Measurements from ENCODE around the gene MYCL. TPM values are rescaled to one million over a fixed set of nuclear protein-coding genes. Genes with fewer than 3 reads are reported as not detected.

MYCL gene
- total RNA-seq, 4 donors from 2014 or later, result 0.13 to 0.92 (median 0.66) TPM

GRCh38 chr1:39944410-39945112 lies 42.8 kb upstream of the MYCL start:
- H3K9me3 ChIP-seq, result no peaks in the 10 kb centered on the region
- no peak for DNase-seq (ENCODE audit: extremely low spot score)
- no peak for TF ChIP-seq POLR2A (IDR thresholded peaks at IDR 0.05; ENCODE audit: low read depth)
- TF ChIP-seq CTCF (IDR thresholded peaks at IDR 0.05), result no peak
- TF ChIP-seq POLR2AphosphoS5 (IDR thresholded peaks at IDR 0.05), result no peak
- no peak for TF ChIP-seq EP300 (IDR thresholded peaks at IDR 0.05)
- H3K4me3 ChIP-seq, result no peak overlapping the region
- no peak overlapping the region for H3K27ac ChIP-seq (replicated peaks in 1 of 4)
- H3K4me1 ChIP-seq, result no peaks in the 10 kb centered on the region
- peaks cover 0 to 19% (median 0%) of the 10 kb centered on the region in 4 donors for H3K27me3 ChIP-seq
- no peaks in the 10 kb centered on the region for H3K36me3 ChIP-seq
- WGBS, result 60% methylated on average over 8 of the region's 8 CpGs
- intact Hi-C loops (cut with DNase I), result no loop called here

- no peak overlapping the region for H3K4me3 ChIP-seq
- H3K9me3 ChIP-seq, result no peaks in the 10 kb centered on the region
- no peak for DNase-seq (ENCODE audit: extremely low spot score)
- intact Hi-C loops (cut with DNase I), result no loop called here
- peaks cover 0 to 19% (median 0%) of the 10 kb centered on the region in 4 donors for H3K27me3 ChIP-seq
- WGBS, result 83% methylated on average over 14 of the region's 14 CpGs
- no peaks in the 10 kb centered on the region for H3K36me3 ChIP-seq
- no peak overlapping the region for H3K27ac ChIP-seq (replicated peaks in 1 of 4)
- no peaks in the 10 kb centered on the region for H3K4me1 ChIP-seq
- TF ChIP-seq POLR2AphosphoS5 (IDR thresholded peaks at IDR 0.05) (no peak), POLR2A (IDR thresholded peaks at IDR 0.05; ENCODE audit: low read depth) (no peak), EP300 (IDR thresholded peaks at IDR 0.05) (no peak), CTCF (IDR thresholded peaks at IDR 0.05) (no peak)
Measured at GRCh38 chr1:39943471-39944290, 42.0 kb upstream of the MYCL start.

- no peak for TF ChIP-seq CTCF (IDR thresholded peaks at IDR 0.05)
- TF ChIP-seq POLR2AphosphoS5 (IDR thresholded peaks at IDR 0.05), result no peak
- TF ChIP-seq POLR2A (IDR thresholded peaks at IDR 0.05; ENCODE audit: low read depth), result no peak
- Histone ChIP-seq H3K27ac (replicated peaks in 1 of 4) (no peak overlapping the region), H3K4me3 (no peak overlapping the region), H3K27me3 (peaks cover 0 to 19% (median 0%) of the 10 kb centered on the region in 4 donors), H3K4me1 (no peaks in the 10 kb centered on the region), H3K9me3 (no peaks in the 10 kb centered on the region), H3K36me3 (no peaks in the 10 kb centered on the region)
- WGBS, result 82% methylated on average over 9 of the region's 9 CpGs
- intact Hi-C loops (cut with DNase I), result no loop called here
- DNase-seq (ENCODE audit: extremely low spot score), result no peak
Measured at GRCh38 chr1:39940980-39941871, 39.5 kb upstream of the MYCL start.

- TF ChIP-seq POLR2A (IDR thresholded peaks at IDR 0.05; ENCODE audit: low read depth) (no peak), EP300 (IDR thresholded peaks at IDR 0.05) (no peak), POLR2AphosphoS5 (IDR thresholded peaks at IDR 0.05) (no peak), CTCF (IDR thresholded peaks at IDR 0.05) (no peak)
- Histone ChIP-seq H3K27ac (replicated peaks in 1 of 4) (no peak overlapping the region), H3K36me3 (no peaks in the 10 kb centered on the region), H3K9me3 (no peaks in the 10 kb centered on the region), H3K4me1 (no peaks in the 10 kb centered on the region), H3K4me3 (no peak overlapping the region), H3K27me3 (peaks cover 0 to 15% (median 0%) of the 10 kb centered on the region in 4 donors)
- WGBS, result 79% methylated on average over 5 of the region's 5 CpGs
- intact Hi-C loops (cut with DNase I), result no loop called here
- DNase-seq (ENCODE audit: extremely low spot score), result no peak
Measured at GRCh38 chr1:39940253-39940652, 38.5 kb upstream of the MYCL start.

All from esophagus muscularis mucosa (tissue), 4 donors.